Suprapubic skin (tissue), 2 donors: ENCODE results near the gene PHLDA3.

ENCODE experiments used
- EP300 ChIP-seq: sonication (generic); formaldehyde crosslinking; IDR thresholded peaks from one replicate; pipeline ENCODE4 v1.6.1; 2017; ENCODE audit warnings: antibody characterized with exemption
- POLR2A ChIP-seq, 2 donors: fragments of 450-650 bp; IDR thresholded peaks; one replicate each; pipeline ENCODE4 v1.6.1; 2017; ENCODE audit warnings: antibody characterized with exemption in 2 of 2, mild to moderate bottlenecking in 2 of 2, moderate library complexity in 2 of 2

DNA sequence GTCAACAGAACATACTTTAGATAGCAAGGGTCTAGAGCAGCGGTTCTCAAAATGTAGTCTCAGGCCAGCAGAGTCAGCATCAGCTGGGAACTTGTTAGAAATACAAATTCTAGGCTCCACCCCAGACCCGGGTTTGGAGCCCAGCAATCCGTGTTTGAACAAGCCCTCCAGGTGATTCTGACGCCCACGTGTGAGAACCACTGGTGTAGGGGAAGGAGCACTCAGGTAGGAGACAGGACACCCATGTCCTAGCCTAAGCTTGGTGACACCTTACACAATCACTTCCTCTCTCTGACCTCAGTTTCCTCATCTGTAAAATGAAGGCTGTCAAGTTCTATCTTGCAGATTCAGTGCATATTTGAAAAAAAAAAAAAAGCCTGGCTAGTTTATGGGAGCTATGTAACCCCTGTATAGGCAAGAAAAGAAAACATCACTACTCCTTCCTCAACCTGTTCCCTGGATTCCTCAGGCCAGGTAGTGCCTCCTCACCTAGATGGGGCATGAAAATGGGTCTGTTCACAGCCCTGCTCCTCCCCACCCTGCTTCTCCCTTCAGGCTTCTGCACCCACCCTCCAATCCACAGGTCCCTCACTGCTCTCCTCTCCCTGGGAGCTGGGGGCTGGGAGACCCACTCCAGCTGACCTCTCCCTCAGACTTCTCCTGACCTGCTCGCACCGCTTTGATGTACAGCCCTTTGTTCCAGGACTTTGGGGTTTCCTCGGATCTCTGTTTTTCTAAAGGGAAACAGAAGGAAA is 7.1 kb upstream of the PHLDA3 start:
- TF ChIP-seq EP300 (no peak), POLR2A (IDR thresholded peaks at IDR 0.05) (no peak)
